GM12801 (cell line): ENCODE measurements around the gene AFF3.

Experiments
- TF ChIP-seq, protein P1 (sequence below): IDR thresholded peaks from one replicate; pipeline ENCODE4 v1.5.1; 2011; ENCODE audit warnings: control low read depth; ENCODE audit not compliant: insufficient read length; ENCODE audit errors: extremely low read depth

The AFF3 gene

DNA sequence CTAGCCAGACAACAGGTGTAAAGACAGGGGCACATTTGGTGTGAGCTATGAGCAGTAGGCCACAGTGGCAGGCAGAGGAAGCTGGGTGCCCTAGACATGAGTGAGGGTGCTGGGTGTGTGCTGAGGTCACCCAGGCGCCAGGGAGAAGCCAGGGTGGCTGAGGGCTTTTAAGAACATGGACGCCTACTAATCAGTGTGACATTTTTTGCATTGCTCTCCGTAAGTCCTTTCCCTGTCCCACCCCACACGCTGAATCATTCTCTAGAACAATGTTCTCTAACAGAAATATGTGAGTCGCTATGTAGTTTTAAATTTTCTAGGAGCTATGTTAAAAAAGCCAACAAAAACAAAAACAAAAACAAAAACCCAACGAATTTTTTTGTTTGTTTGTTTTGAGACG, 448.1 kb downstream of the AFF3 start:
- TF ChIP-seq, protein P1, sequence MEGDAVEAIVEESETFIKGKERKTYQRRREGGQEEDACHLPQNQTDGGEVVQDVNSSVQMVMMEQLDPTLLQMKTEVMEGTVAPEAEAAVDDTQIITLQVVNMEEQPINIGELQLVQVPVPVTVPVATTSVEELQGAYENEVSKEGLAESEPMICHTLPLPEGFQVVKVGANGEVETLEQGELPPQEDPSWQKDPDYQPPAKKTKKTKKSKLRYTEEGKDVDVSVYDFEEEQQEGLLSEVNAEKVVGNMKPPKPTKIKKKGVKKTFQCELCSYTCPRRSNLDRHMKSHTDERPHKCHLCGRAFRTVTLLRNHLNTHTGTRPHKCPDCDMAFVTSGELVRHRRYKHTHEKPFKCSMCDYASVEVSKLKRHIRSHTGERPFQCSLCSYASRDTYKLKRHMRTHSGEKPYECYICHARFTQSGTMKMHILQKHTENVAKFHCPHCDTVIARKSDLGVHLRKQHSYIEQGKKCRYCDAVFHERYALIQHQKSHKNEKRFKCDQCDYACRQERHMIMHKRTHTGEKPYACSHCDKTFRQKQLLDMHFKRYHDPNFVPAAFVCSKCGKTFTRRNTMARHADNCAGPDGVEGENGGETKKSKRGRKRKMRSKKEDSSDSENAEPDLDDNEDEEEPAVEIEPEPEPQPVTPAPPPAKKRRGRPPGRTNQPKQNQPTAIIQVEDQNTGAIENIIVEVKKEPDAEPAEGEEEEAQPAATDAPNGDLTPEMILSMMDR: no peak

DNA sequence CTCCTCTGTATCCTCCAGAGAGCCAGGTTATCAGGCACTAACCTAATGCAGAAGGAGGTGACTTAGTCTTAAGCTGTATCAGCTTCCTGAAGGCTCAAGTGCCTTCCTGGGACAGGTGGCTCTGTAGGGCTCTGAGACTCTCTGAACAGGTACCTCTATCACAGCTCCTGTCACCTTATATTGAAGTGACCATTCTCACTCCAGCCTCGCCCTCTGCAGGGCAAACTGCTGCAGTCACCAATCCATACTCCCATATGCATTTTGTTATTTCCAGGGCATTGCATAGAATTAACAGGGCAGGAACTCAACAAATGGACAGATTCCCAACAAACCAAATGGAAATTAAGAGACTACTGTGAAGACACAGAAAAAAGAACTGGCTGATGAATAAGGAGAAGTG, 449.6 kb downstream of the AFF3 start:
- TF ChIP-seq, protein P1: no peak

DNA sequence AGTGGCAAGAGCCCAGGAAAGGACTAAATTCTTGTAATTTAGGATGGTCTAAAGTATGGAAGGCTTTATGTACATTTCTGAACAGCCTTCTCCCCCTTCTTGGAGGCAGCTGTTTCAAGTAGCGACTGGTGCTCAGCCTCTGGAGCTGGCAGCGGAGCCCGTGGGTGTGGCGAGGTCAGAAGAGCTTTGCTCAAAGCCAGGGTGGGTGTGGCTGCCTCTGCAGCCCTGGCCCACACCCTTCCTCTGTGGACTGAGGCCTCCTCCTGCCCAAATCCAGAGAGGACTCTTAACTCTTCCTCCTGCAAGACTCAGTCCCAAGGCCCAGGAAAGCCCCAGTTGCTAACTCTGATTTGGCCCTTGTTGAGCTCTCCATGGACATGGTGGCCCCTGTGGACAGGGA, 450.5 kb downstream of the AFF3 start:
- TF ChIP-seq, protein P1: no peak

DNA sequence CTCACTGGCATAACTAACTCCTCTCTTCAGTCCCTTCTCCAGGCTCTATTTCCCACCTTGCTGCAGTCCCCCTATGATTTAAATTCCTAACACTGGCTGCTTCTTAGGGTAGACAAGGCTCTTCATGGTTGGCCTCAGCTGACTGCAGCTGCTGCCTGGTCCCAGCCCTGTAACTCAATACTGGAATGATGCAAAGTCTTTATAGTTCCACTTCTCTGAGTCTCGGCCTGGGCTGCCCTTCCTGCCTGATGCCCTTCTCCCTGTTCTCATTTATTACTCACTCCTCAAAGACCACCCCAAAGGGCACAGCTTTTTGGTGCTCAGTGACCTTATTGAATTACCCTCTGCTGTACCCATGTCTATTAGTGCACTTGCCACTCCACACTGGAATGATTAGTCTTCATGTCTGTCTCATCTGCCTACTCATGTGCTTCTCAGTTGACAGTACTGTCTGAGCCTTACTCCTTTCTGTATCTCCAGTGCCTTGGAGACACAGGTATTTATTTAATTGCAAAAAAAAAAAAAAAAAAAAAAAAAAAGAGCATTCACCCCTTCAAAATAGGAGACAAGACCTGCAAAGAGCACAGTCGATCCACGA, 453.1 kb downstream of the AFF3 start:
- TF ChIP-seq, protein P1: no peak

DNA sequence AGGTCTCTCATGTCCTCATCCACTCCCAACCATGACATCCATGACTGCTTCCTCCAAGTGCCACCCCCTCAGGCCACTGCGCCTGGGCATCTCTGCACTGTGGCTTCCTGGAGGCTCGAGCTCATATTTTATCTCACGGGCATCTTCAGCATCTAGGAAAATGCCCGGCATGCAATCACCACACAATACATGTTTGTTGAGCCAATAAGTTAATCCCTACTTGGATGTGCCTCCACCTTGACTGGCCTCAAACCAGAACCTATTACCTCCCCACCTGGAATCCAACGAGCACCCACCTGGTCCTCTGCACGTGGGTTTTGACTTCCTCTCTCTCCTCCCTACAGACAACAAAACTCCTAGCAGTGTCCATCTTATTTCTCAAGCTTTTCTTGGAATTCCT, 453.7 kb downstream of the AFF3 start:
- TF ChIP-seq, protein P1: no peak

DNA sequence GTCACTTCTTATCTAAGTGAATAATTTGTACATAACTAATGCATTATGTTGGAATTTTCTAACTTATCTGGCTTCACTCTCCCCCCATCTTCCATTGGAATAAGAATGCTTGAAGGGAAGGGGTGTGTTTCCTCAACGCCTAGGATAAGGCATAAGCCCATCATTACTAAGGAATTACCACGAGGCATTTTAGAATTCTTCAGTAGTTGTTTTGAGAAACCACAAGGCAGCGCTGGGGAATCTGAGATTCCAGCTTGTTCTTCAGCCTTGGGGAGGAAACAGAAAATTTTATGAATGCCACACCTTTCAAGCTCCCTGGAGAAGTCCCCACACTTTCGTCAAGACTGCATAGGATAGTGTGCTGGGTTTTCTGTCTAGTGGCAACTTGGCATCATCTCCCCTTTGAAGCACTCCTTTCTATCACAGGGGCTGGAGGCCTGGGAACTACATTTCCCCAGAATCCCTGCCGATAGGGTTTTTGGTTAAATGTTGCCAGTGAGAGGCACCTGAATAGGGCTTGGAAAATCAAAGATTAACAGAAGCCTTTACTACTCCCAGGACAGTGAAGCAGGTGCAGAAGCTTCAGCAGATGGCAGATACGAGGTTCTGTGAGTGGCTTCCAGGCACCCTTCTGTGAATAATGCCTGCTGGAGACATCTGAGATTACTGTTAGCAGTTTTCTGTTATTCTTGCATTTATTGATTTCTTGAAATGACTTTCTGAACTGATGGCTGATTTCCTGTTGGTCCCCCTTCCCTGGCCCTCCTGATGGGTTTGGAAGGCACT, 459.9 kb downstream of the AFF3 start:
- TF ChIP-seq, protein P1: no peak

DNA sequence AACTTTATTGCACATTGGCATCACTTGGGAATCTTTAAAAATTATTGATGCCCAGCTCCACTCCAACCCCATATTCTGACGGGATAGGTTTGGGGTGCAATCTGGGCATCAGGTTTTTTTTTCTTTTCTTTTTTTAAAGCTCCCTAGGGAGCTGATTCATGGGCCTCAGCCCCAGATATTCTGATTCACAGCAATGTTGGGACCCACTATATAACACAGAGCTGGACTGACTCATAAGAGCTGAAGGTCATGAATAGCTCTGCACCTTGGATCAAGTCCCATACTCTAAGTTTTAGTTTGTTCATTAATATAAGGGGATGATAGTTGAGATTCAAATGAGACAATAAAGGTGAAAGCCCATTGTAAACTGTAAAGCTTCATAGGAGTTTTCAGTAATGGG, 461.4 kb downstream of the AFF3 start:
- TF ChIP-seq, protein P1: no peak
